ENCODE measurements around the gene ZNF286A. TPM values are rescaled to one million over a fixed set of nuclear protein-coding genes. Genes with fewer than 3 reads are reported as not detected.
"Not testable (repeated sequence)": the region's sequence is repeated elsewhere in the genome, so short reads cannot be mapped to it uniquely, and the experiment has no call there.

ZNF286A gene
- total RNA-seq, 4 donors from 2014 or later = 7.5 to 19.9 (median 15.3) TPM

DNA sequence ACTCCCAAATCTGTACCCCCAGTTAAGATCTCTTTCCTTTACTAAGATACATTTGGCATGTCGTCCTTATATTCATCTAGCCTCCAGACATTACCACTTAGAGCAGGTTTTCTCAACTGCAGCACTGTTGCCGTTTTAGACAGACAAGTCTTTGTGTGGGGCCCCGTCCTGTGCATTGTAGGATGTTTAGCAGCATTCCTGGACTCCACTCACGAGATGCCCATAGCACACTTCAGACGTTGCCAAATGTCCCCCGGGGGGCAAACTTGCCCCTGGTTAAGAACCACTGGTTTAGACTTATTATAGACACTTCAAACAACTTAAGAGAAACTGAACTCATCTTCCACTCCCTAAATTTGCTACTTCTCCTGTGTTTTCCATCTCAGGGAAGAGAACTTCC, 23.6 kb upstream of the ZNF286A start:
- H3K27me3 ChIP-seq; H3K4me1 ChIP-seq; intact Hi-C loops (cut with DNase I); H3K9me3 ChIP-seq; H3K4me3 ChIP-seq; H3K27ac ChIP-seq; DNase-seq: not testable (repeated sequence)
- H3K36me3 ChIP-seq = peaks cover 0 to 16% (median 0%) of the 10 kb centered on the region in 3 donors
- 80 to 86% methylated on average over 4 to 6 of the region's 6 CpGs for WGBS, 2 donors

DNA sequence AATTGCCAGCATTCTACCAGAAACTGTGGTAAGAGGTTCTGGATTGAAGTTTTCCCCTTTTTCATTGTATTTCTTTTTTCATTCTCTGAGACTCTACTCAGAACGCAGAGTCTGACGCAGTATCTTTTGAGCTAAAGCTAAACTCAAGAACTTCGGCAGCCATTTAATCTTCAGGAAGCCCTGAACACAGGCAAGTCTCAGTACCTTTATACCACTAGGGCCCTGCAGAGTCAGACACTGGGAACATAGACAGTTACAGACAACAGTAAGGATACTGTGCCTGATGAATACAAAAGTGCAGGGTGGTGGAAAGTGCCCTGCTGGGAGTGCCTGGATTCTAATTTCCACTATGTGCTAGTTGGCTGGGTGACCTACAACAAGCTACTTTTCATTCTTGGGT, 16.4 kb upstream of the ZNF286A start:
- H3K27me3 ChIP-seq, H3K36me3 ChIP-seq, DNase-seq, H3K4me1 ChIP-seq, H3K4me3 ChIP-seq, H3K9me3 ChIP-seq, H3K27ac ChIP-seq: not testable (repeated sequence)
- intact Hi-C loops (cut with DNase I) = loop anchor here (10.0 kb wide), 1 partner anchor 102 kb away; no protein-coding TSS in a partner anchor
- 65 to 100% methylated on average over 3 of the region's 3 CpGs for whole genome bisulfite sequencing, 2 donors

DNA sequence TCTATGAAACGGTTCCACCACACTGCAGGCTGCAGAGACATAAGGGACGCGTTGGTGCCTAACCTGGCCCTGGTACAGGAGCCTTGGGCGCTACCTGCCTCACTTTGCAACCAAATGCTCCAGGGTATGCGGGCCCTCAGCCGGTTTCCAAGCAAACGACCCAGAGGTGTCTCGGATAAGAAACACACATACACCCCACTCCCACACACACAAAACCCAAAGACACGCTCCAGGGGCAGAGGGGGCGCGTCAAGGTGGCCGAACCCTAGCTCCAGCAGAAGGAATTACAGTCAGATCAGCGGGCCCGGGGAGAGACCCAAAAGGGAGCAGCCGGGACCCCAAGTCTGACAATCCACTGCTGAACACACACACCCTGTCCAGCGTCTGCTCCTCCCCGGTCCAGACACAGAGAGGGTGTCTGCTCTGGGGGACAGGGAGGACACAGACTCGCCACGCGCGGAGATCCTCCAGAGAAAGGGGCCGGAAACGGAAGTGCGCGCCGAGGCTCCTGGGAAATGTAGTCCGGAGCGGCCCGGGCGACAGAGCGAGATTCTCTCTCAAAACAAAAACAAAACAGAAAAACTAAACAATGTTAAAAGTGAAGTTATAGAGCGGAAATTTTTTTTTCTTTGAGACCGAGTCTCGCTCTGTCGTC, 15.6 kb upstream of the ZNF286A start, which contains the start of gene TRIM16:
Gene TRIM16 (minus strand): TSS at position 488 of the 655 bp plus-strand sequence. CDS start 32,702 bp downstream, outside the sequence.
- not testable (repeated sequence) for H3K4me1 ChIP-seq, H3K27me3 ChIP-seq, H3K9me3 ChIP-seq, H3K36me3 ChIP-seq
- 0 to 1% methylated on average over 14 to 17 of the region's 35 CpGs for WGBS, 2 donors
- H3K4me3 ChIP-seq = peak within 1 kb of the TSS; percentile 38 to 77 (median 55)
- TF ChIP-seq POLR2A (IDR thresholded peaks at IDR 0.05) = peak in 1 of 4 donors; percentile 53
- TF ChIP-seq, protein P1, sequence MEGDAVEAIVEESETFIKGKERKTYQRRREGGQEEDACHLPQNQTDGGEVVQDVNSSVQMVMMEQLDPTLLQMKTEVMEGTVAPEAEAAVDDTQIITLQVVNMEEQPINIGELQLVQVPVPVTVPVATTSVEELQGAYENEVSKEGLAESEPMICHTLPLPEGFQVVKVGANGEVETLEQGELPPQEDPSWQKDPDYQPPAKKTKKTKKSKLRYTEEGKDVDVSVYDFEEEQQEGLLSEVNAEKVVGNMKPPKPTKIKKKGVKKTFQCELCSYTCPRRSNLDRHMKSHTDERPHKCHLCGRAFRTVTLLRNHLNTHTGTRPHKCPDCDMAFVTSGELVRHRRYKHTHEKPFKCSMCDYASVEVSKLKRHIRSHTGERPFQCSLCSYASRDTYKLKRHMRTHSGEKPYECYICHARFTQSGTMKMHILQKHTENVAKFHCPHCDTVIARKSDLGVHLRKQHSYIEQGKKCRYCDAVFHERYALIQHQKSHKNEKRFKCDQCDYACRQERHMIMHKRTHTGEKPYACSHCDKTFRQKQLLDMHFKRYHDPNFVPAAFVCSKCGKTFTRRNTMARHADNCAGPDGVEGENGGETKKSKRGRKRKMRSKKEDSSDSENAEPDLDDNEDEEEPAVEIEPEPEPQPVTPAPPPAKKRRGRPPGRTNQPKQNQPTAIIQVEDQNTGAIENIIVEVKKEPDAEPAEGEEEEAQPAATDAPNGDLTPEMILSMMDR (IDR thresholded peaks at IDR 0.05) = peak in 2 of 6 experiments; percentile 12 to 32
- peak; percentile 16 for DNase-seq
- peak within 1 kb of the TSS; percentile 29 to 77 (median 68) for H3K27ac ChIP-seq
- intact Hi-C loops (cut with DNase I) = loop anchor here (10.0 kb wide), 1 partner anchor 101 kb away; no protein-coding TSS in a partner anchor

DNA sequence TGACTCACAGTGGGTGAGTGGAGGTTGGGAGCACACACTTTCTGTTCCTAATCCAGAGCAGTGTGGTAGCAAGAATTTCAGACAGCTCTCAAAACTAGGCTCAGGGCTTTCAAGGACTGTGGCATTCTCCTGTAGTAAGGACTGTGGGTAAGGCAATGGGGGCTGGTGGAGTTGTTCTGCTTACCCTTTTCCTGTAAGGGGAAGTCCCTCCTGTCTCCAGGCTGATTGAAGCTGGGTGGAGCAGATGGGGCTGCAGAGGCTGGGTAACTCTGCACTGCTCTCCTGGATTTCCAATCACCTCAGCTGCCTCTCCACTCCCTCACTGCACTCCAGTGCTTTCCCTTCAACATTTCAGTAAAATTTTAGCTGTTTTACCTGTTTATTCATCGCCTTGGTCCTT, 12.1 kb upstream of the ZNF286A start:
- not testable (repeated sequence) for DNase-seq, H3K27me3 ChIP-seq, H3K4me3 ChIP-seq, H3K4me1 ChIP-seq, H3K27ac ChIP-seq, H3K36me3 ChIP-seq, H3K9me3 ChIP-seq
- WGBS, 2 donors = 85 to 90% methylated on average over 1 of the region's 1 CpG
- intact Hi-C loops (cut with DNase I) = loop anchor here (10.0 kb wide), 1 partner anchor 97 kb away; no protein-coding TSS in a partner anchor

DNA sequence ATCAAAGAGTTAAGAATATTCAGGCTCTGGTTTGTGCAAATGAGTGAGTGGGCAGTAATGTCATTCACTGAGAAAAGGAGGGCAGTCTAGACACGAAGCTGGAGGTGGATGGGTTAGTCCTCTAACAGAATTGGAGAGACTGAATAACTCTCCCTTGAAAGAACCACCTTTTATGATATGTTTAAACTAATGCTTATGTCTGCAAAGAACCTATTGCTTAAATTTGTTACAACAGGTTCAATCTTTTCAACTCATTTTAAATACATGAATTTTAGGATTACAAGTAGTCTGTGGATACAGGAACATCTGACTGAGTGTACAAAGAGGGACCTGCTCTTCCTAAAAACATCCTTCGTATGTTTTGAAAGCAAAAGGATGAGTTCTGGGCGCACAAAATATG, 585 bp upstream of the ZNF286A start:
- Histone ChIP-seq H3K4me3 (peak overlapping the region; percentile 48 to 73 (median 61)), H3K36me3 (peaks cover 0 to 13% (median 0%) of the 10 kb centered on the region in 3 donors), H3K27ac (peak overlapping the region; percentile 63 to 82 (median 76))
- WGBS, 2 donors = 13 to 25% methylated on average over 1 to 3 of the region's 3 CpGs
- intact Hi-C loops (cut with DNase I); DNase-seq; H3K9me3 ChIP-seq; H3K4me1 ChIP-seq; H3K27me3 ChIP-seq: not testable (repeated sequence)

DNA sequence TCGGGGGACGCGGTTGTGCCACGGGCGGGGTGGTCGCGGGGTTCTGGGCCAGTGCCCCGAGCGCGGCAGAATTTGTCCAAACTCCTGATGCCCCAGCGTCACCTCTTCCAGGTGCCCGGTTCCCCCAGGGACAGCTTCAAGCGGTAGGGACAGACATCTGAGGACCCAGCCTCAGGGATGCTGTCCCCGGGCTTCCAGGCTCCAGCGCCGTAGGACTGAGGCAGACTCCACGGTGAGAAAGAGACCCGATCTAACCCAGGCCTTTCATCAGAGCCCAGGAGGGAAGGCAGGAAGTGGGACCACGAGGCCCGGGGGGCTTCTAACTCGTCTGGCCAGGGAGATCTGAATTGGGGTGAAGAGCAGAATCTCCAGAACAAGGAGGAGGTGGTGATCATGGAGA, 385 bp downstream of the ZNF286A start:
- intact Hi-C loops (cut with DNase I); DNase-seq; H3K4me1 ChIP-seq; H3K27me3 ChIP-seq; H3K9me3 ChIP-seq: not testable (repeated sequence)
- Histone ChIP-seq H3K36me3 (peaks cover 0 to 22% (median 0%) of the 10 kb centered on the region in 3 donors), H3K27ac (peak overlapping the region; percentile 63 to 82 (median 76)), H3K4me3 (peak overlapping the region; percentile 48 to 73 (median 61))
- no CpG with 5 or more reads among the region's 21 CpGs for WGBS, 2 donors

DNA sequence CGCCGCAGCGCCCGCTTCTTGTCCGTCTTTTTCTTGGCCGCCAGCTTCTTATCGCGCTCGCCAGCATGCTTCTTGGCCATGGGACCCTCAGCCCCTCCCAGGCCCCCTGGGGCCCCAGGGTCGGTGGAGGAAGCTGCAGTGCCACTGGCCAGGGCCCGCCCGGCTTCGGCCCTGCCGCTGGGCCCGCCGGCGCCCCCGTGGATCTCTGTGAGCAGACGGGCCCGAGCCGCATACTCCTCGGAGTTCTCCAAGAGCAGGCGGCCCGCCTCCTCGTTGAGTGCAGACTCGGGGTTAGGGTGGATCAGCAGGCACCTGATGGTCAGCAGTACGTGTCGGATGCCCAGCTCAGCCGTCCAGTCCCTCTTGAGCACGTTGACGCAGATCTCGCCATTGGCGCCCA, 4.7 kb downstream of the ZNF286A start:
- H3K27ac ChIP-seq; H3K27me3 ChIP-seq; DNase-seq; H3K4me1 ChIP-seq; H3K4me3 ChIP-seq; intact Hi-C loops (cut with DNase I): not testable (repeated sequence)
- Histone ChIP-seq H3K9me3 (peaks cover 4 to 41% (median 18%) of the 10 kb centered on the region in 3 donors), H3K36me3 (peaks cover 0 to 65% (median 15%) of the 10 kb centered on the region in 3 donors)
- 100% methylated on average over 3 to 8 of the region's 33 CpGs for WGBS, 2 donors

DNA sequence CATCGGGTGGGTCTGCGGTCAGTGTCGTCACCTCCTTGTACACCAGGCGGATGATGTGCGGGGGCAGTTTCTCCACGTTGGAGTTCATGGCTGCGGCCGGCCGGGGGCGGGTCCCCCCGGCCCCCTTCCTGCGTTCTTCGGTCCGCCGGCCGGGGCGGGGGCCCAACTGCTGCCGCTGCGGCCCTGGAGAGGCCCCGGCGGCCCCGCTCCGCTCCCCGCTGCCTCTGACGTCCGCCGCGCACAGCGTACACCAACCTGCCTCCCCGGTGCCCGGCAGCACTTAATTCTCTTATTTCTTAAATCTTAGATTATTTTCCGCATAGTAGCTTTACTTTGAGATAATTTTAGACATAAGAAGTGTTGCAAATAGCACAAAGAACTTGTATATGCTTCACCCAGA, 5.3 kb downstream of the ZNF286A start:
- H3K4me3 ChIP-seq; H3K27me3 ChIP-seq; intact Hi-C loops (cut with DNase I); DNase-seq; H3K4me1 ChIP-seq; H3K27ac ChIP-seq: not testable (repeated sequence)
- WGBS, 2 donors = 98 to 99% methylated on average over 26 of the region's 32 CpGs
- Histone ChIP-seq H3K9me3 (peaks cover 4 to 41% (median 18%) of the 10 kb centered on the region in 3 donors), H3K36me3 (peaks cover 0 to 71% (median 15%) of the 10 kb centered on the region in 3 donors)

DNA sequence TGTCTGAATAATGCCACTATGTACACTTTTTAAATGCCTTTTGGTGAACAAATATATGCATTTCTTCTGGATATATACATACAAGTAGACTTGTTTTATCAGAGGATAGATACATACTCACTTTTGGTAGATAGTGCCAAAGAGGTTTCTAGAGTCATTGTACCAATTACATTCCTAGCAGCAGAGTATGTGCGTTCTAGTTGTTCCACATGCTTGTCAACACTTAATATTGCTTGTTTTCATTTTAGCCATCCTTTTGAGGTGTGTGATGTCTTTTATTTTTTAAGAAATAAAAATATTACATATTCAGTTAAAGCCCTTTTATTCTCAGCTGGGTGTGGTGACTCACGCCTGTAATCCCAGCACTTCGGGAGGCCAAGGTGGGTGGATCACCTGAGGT, 9.3 kb downstream of the ZNF286A start:
- DNase-seq; H3K4me1 ChIP-seq; H3K4me3 ChIP-seq; H3K27me3 ChIP-seq; H3K27ac ChIP-seq; intact Hi-C loops (cut with DNase I): not testable (repeated sequence)
- 88 to 92% methylated on average over 3 of the region's 3 CpGs for WGBS, 2 donors
- peaks cover 0 to 95% (median 15%) of the 10 kb centered on the region in 3 donors for H3K36me3 ChIP-seq
- peaks cover 4 to 64% (median 18%) of the 10 kb centered on the region in 3 donors for H3K9me3 ChIP-seq

DNA sequence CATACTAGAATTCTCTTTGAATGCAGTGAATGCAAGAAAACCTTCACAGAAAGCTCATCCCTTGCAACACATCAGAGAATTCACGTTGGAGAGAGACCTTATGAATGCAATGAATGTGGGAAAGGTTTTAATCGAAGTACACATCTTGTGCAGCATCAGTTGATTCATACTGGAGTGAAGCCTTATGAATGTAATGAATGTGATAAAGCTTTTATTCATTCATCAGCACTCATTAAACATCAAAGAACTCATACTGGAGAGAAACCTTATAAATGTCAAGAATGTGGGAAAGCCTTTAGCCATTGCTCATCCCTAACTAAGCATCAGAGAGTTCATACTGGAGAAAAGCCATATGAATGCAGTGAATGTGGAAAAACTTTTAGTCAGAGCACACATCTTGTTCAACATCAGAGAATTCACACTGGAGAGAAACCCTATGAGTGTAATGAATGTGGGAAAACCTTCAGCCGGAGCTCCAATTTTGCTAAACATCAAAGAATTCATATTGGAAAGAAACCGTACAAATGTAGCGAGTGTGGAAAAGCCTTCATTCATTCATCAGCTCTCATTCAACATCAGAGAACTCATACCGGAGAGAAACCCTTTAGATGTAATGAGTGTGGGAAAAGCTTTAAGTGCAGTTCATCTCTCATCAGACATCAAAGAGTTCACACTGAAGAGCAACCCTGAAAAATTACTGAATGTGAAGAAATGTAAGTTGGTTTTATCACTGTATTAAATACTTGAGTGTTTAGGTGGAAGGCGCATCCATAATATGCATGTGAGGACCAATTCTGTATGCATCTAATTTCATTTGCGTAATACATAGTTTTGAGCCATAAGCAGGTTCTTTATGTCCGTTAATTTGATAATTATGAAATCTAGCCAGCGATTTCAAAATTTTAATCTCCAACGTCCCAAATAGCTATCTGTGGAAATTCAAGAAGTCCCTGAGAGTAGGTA, 17.3 kb downstream of the ZNF286A start:
- Histone ChIP-seq H3K36me3 (peaks cover 0 to 41% (median 0%) of the 10 kb centered on the region in 3 donors), H3K9me3 (peaks cover 0 to 63% (median 20%) of the 10 kb centered on the region in 3 donors)
- H3K27ac ChIP-seq; intact Hi-C loops (cut with DNase I); DNase-seq; H3K4me1 ChIP-seq; H3K27me3 ChIP-seq; H3K4me3 ChIP-seq: not testable (repeated sequence)
- 92 to 94% methylated on average over 10 to 11 of the region's 11 CpGs for WGBS, 2 donors

DNA sequence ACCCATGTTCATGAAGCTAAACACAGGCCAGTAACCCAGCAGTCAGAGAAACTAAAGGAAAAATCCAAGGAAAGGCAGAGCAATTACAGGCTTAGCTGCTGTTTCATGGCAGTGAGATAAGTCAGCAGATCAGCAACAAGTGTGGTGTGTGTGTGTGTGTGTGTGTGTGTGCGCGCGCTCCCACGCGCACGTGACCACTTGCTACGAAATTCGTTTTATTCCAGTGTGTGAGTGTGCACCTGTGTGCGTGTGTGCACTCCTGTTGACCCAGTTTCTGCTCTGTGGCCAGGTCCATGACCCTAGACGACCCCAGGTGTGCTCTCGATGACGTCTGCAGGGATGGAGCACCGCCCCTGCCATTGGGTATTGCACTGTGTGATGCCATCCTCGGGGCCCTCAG, 31.0 kb downstream of the ZNF286A start:
- intact Hi-C loops (cut with DNase I); H3K27ac ChIP-seq; H3K9me3 ChIP-seq; H3K4me3 ChIP-seq; DNase-seq; H3K36me3 ChIP-seq; H3K4me1 ChIP-seq; H3K27me3 ChIP-seq: not testable (repeated sequence)
- WGBS, 2 donors = no CpG with 5 or more reads among the region's 14 CpGs
